ENCODE data around the gene IFNK. TPM values are rescaled to one million over a fixed set of nuclear protein-coding genes. Genes with fewer than 3 reads are reported as not detected.
A peak's percentile ranks its signal among the peaks of the same experiment; 100 is the strongest.

IFNK gene
- total RNA-seq, 1 donor from 2014 or later = not detected

- no peak for FAIRE-seq
- H2AFZ ChIP-seq (ENCODE audit: low read depth, low read length) = no peak overlapping the region
- H3K9ac ChIP-seq (ENCODE audit: low read length) = no peak overlapping the region
- H3K36me3 ChIP-seq (ENCODE audit: insufficient read depth, low read length) = no peaks in the 10 kb centered on the region
- H3K4me1 ChIP-seq (ENCODE audit: insufficient read depth, low read length) = peaks cover 9% of the 10 kb centered on the region
- H3K36me3 Mint-ChIP-seq (ENCODE audit: low read depth, unreplicated experiment) = no peaks in the 10 kb centered on the region
- peaks cover 17% of the 10 kb centered on the region for H3K4me1 Mint-ChIP-seq (ENCODE audit: low read depth, unreplicated experiment)
- no peak overlapping the region for H3K4me3 Mint-ChIP-seq (ENCODE audit: unreplicated experiment)
- no peaks in the 10 kb centered on the region for H3K79me2 ChIP-seq (ENCODE audit: insufficient read depth, low read length)
- no peak overlapping the region for H3K27ac Mint-ChIP-seq (ENCODE audit: unreplicated experiment)
- no peaks in the 10 kb centered on the region for H4K20me1 ChIP-seq (ENCODE audit: insufficient read depth, low read length)
- TF ChIP-seq EZH2 (IDR thresholded peaks at IDR 0.05; ENCODE audit: insufficient read depth, low read length) (no peak), CTCF (IDR thresholded peaks at IDR 0.05; ENCODE audit: insufficient read depth, low read depth, low read length) (no peak)
- H3K4me3 ChIP-seq (ENCODE audit: insufficient read depth, low read depth, low read length) = no peak overlapping the region
- no peaks in the 10 kb centered on the region for H3K9me3 ChIP-seq (ENCODE audit: insufficient read depth, low read depth, low read length)
- H3K4me2 ChIP-seq (ENCODE audit: low read length) = no peak overlapping the region
- H3K27ac ChIP-seq (ENCODE audit: low read depth, low read length) = no peak overlapping the region
- no peak for DNase-seq (ENCODE audit: low read depth)
- no peaks in the 10 kb centered on the region for H3K9me3 Mint-ChIP-seq (ENCODE audit: unreplicated experiment)
- H3K27me3 ChIP-seq (ENCODE audit: insufficient read depth, low read length) = peaks cover 2% of the 10 kb centered on the region
- H3K27me3 Mint-ChIP-seq (ENCODE audit: low read depth, unreplicated experiment) = no peaks in the 10 kb centered on the region
These were observed 3.1 kb upstream of the IFNK start for GRCh38 chr9:27520986-27521385.

- Histone ChIP-seq H3K9ac (ENCODE audit: low read length) (no peak overlapping the region), H4K20me1 (ENCODE audit: insufficient read depth, low read length) (no peaks in the 10 kb centered on the region), H3K9me3 (ENCODE audit: insufficient read depth, low read depth, low read length) (no peaks in the 10 kb centered on the region), H2AFZ (ENCODE audit: low read depth, low read length) (no peak overlapping the region), H3K4me3 (ENCODE audit: insufficient read depth, low read depth, low read length) (no peak overlapping the region), H3K4me2 (ENCODE audit: low read length) (no peak overlapping the region), H3K27ac (ENCODE audit: low read depth, low read length) (no peak overlapping the region), H3K27me3 (ENCODE audit: insufficient read depth, low read length) (peaks cover 13% of the 10 kb centered on the region), H3K36me3 (ENCODE audit: insufficient read depth, low read length) (no peaks in the 10 kb centered on the region), H3K4me1 (ENCODE audit: insufficient read depth, low read length) (peaks cover 11% of the 10 kb centered on the region), H3K79me2 (ENCODE audit: insufficient read depth, low read length) (no peaks in the 10 kb centered on the region)
- Mint-ChIP-seq H3K36me3 (ENCODE audit: low read depth, unreplicated experiment) (no peaks in the 10 kb centered on the region), H3K27ac (ENCODE audit: unreplicated experiment) (no peak overlapping the region), H3K9me3 (ENCODE audit: unreplicated experiment) (no peaks in the 10 kb centered on the region), H3K27me3 (ENCODE audit: low read depth, unreplicated experiment) (no peaks in the 10 kb centered on the region), H3K4me3 (ENCODE audit: unreplicated experiment) (no peak overlapping the region), H3K4me1 (ENCODE audit: low read depth, unreplicated experiment) (peaks cover 17% of the 10 kb centered on the region)
- DNase-seq (ENCODE audit: low read depth) (no peak), FAIRE-seq (no peak)
- TF ChIP-seq CTCF (IDR thresholded peaks at IDR 0.05; ENCODE audit: insufficient read depth, low read depth, low read length) (no peak), EZH2 (IDR thresholded peaks at IDR 0.05; ENCODE audit: insufficient read depth, low read length) (no peak)
These were observed 949 bp upstream of the IFNK start for GRCh38 chr9:27523141-27523540.

- peaks cover 10% of the 10 kb centered on the region for H3K4me1 ChIP-seq (ENCODE audit: insufficient read depth, low read length)
- H3K36me3 ChIP-seq (ENCODE audit: insufficient read depth, low read length) = no peaks in the 10 kb centered on the region
- no peaks in the 10 kb centered on the region for H3K79me2 ChIP-seq (ENCODE audit: insufficient read depth, low read length)
- H4K20me1 ChIP-seq (ENCODE audit: insufficient read depth, low read length) = no peaks in the 10 kb centered on the region
- no peaks in the 10 kb centered on the region for H3K9me3 ChIP-seq (ENCODE audit: insufficient read depth, low read depth, low read length)
- H3K9ac ChIP-seq (ENCODE audit: low read length) = peak overlapping the region; percentile 18
- H3K4me3 Mint-ChIP-seq (ENCODE audit: unreplicated experiment) = peak overlapping the region; percentile 94
- TF ChIP-seq EZH2 (IDR thresholded peaks at IDR 0.05; ENCODE audit: insufficient read depth, low read length) (no peak), CTCF (IDR thresholded peaks at IDR 0.05; ENCODE audit: insufficient read depth, low read depth, low read length) (no peak)
- no peak overlapping the region for H3K27ac ChIP-seq (ENCODE audit: low read depth, low read length)
- DNase-seq (ENCODE audit: low read depth) (no peak), FAIRE-seq (no peak)
- no peak overlapping the region for H2AFZ ChIP-seq (ENCODE audit: low read depth, low read length)
- H3K27ac Mint-ChIP-seq (ENCODE audit: unreplicated experiment) = peak overlapping the region; percentile 58
- H3K27me3 Mint-ChIP-seq (ENCODE audit: low read depth, unreplicated experiment) = no peaks in the 10 kb centered on the region
- peaks cover 13% of the 10 kb centered on the region for H3K27me3 ChIP-seq (ENCODE audit: insufficient read depth, low read length)
- peak overlapping the region; percentile 98 for H3K4me2 ChIP-seq (ENCODE audit: low read length)
- H3K36me3 Mint-ChIP-seq (ENCODE audit: low read depth, unreplicated experiment) = no peaks in the 10 kb centered on the region
- H3K4me3 ChIP-seq (ENCODE audit: insufficient read depth, low read depth, low read length) = peak overlapping the region; percentile 62
- peaks cover 2% of the 10 kb centered on the region for H3K4me1 Mint-ChIP-seq (ENCODE audit: low read depth, unreplicated experiment)
- no peaks in the 10 kb centered on the region for H3K9me3 Mint-ChIP-seq (ENCODE audit: unreplicated experiment)
These were observed 3.6 kb downstream of the IFNK start for GRCh38 chr9:27527702-27528075.

All from astrocyte (in vitro differentiated cells and primary cell).